Chondrocyte (in vitro differentiated cells): ENCODE measurements around the gene PTPRE. TPM values are rescaled to one million over a fixed set of nuclear protein-coding genes. Genes with fewer than 3 reads are reported as not detected.

ENCODE experiments used
- DNase-seq: peaks from one replicate; pipeline ENCODE4 v3.0.0; 2021; ENCODE audit warnings: mixed read lengths, low spot score
- H3K27ac Mint-ChIP-seq: one replicate; pipeline ENCODE4 v1.8.0; 2021; ENCODE audit warnings: mild to moderate bottlenecking, moderate library complexity, mixed read lengths; ENCODE audit not compliant: unreplicated experiment
- H3K27me3 Mint-ChIP-seq: 2 replicates; pipeline ENCODE4 v1.8.0; 2021; ENCODE audit warnings: low read depth, mixed read lengths
- H3K36me3 Mint-ChIP-seq: 2 replicates; pipeline ENCODE4 v1.8.0; 2021; ENCODE audit warnings: low read depth, mixed read lengths
- H3K4me1 Mint-ChIP-seq: 2 replicates; pipeline ENCODE4 v1.8.0; 2021; ENCODE audit warnings: low read depth, mild to moderate bottlenecking, mixed read lengths
- H3K4me3 Mint-ChIP-seq: one replicate; pipeline ENCODE4 v1.8.0; 2021; ENCODE audit warnings: mild to moderate bottlenecking, moderate library complexity, mixed read lengths; ENCODE audit not compliant: unreplicated experiment
- H3K9me3 Mint-ChIP-seq: 2 replicates; pipeline ENCODE4 v1.8.0; 2021; ENCODE audit warnings: low read depth, mixed read lengths
- CTCF ChIP-seq: fragments of 200-600 bp; sonication (generic); IDR thresholded peaks from 2 replicates; pipeline ENCODE4 v1.5.0; 2021; ENCODE audit warnings: antibody characterized with exemption, mild to moderate bottlenecking, moderate library complexity
- total RNA-seq: library from RNA; stranded (reverse); gene quantifications from 3 replicates; pipeline ENCODE4 v1.2.1, GENCODE V29; 2021

The PTPRE gene
- total RNA-seq, 1 donor from 2014 or later: 6.2 TPM

- no peak for TF ChIP-seq CTCF
- Mint-ChIP-seq H3K9me3 (no peaks in the 10 kb centered on the region), H3K27me3 (no peaks in the 10 kb centered on the region), H3K4me3 (no peak overlapping the region), H3K36me3 (no peaks in the 10 kb centered on the region), H3K27ac (no peak overlapping the region), H3K4me1 (peaks cover 49% of the 10 kb centered on the region)
- no peak for DNase-seq
Observed at GRCh38 chr10:127997937-127998336, 91.0 kb downstream of the PTPRE start.

GRCh38 chr10:127998501-127999144 is 91.7 kb downstream of the PTPRE start:
- H3K4me1 Mint-ChIP-seq: peaks cover 49% of the 10 kb centered on the region
- no peaks in the 10 kb centered on the region for H3K36me3 Mint-ChIP-seq
- H3K4me3 Mint-ChIP-seq: no peak overlapping the region
- DNase-seq: no peak
- no peaks in the 10 kb centered on the region for H3K27me3 Mint-ChIP-seq
- TF ChIP-seq CTCF: no peak
- H3K9me3 Mint-ChIP-seq: no peaks in the 10 kb centered on the region
- H3K27ac Mint-ChIP-seq: no peak overlapping the region

GRCh38 chr10:127999297-128000129 is 92.6 kb downstream of the PTPRE start:
- no peaks in the 10 kb centered on the region for H3K27me3 Mint-ChIP-seq
- TF ChIP-seq CTCF: no peak
- H3K4me3 Mint-ChIP-seq: no peak overlapping the region
- peak overlapping the region; percentile 19 for H3K27ac Mint-ChIP-seq
- no peaks in the 10 kb centered on the region for H3K9me3 Mint-ChIP-seq
- no peak for DNase-seq
- no peaks in the 10 kb centered on the region for H3K36me3 Mint-ChIP-seq
- H3K4me1 Mint-ChIP-seq: peaks cover 49% of the 10 kb centered on the region

- no peak overlapping the region for H3K4me3 Mint-ChIP-seq
- peaks cover 49% of the 10 kb centered on the region for H3K4me1 Mint-ChIP-seq
- TF ChIP-seq CTCF: no peak
- no peaks in the 10 kb centered on the region for H3K9me3 Mint-ChIP-seq
- no peak for DNase-seq
- no peaks in the 10 kb centered on the region for H3K36me3 Mint-ChIP-seq
- no peaks in the 10 kb centered on the region for H3K27me3 Mint-ChIP-seq
- peak overlapping the region; percentile 46 for H3K27ac Mint-ChIP-seq
Observed at GRCh38 chr10:128000471-128001362, 93.8 kb downstream of the PTPRE start.

GRCh38 chr10:128001363-128001745 is 94.5 kb downstream of the PTPRE start:
- H3K4me3 Mint-ChIP-seq: no peak overlapping the region
- H3K9me3 Mint-ChIP-seq: no peaks in the 10 kb centered on the region
- no peak for DNase-seq
- H3K27me3 Mint-ChIP-seq: no peaks in the 10 kb centered on the region
- H3K36me3 Mint-ChIP-seq: no peaks in the 10 kb centered on the region
- no peak for TF ChIP-seq CTCF
- H3K27ac Mint-ChIP-seq: peak overlapping the region; percentile 28
- H3K4me1 Mint-ChIP-seq: peaks cover 43% of the 10 kb centered on the region
